Epithelial cell of proximal tubule (primary cell): ENCODE data around the gene OR1J4. TPM values are rescaled to one million over a fixed set of nuclear protein-coding genes. Genes with fewer than 3 reads are reported as not detected.

Experiments
- total RNA-seq: library from RNA; depleted of rRNA; stranded (reverse); fragments of >200 nt; gene quantifications from 2 replicates; pipeline ENCODE4 v1.2.3, GENCODE V29; 2015

OR1J4 gene
- total RNA-seq, 1 donor from 2014 or later, result not detected

Other genes starting within 250 kb of the OR1J4 start
- 2.2 and 6.0 TPM in 2 replicates for gene PTGS1, start 148.1 kb upstream of the OR1J4 start, total RNA-seq
- not detected in 2 replicates for gene OR1J1, start 41.2 kb upstream of the OR1J4 start, total RNA-seq
- gene OR1J2, start 8.3 kb upstream of the OR1J4 start, total RNA-seq, result not detected in 2 replicates
- gene OR1N1, start 8.2 kb downstream of the OR1J4 start, total RNA-seq, result not detected in 2 replicates
- gene OR1N2, start 34.0 kb downstream of the OR1J4 start, total RNA-seq, result not detected in 2 replicates
- not detected in 2 replicates for gene OR1L8, start 64.2 kb downstream of the OR1J4 start, total RNA-seq
- not detected in 2 replicates for gene OR1Q1, start 95.6 kb downstream of the OR1J4 start, total RNA-seq
- not detected in 2 replicates for gene OR1B1, start 138.5 kb downstream of the OR1J4 start, total RNA-seq
- not detected in 2 replicates for gene OR1L1, start 142.6 kb downstream of the OR1J4 start, total RNA-seq
- gene OR1L3, start 156.0 kb downstream of the OR1J4 start, total RNA-seq, result not detected in 2 replicates
- not detected in 2 replicates for gene OR1L4, start 204.8 kb downstream of the OR1J4 start, total RNA-seq
- not detected in 2 replicates for gene OR1L6, start 223.2 kb downstream of the OR1J4 start, total RNA-seq